Measurements from ENCODE around the gene UBR4. TPM values are rescaled to one million over a fixed set of nuclear protein-coding genes. Genes with fewer than 3 reads are reported as not detected.

UBR4 gene
- total and polyA plus RNA-seq, 4 experiments from 2014 or later: 3.8 to 154 (median 89.6) TPM

GRCh38 chr1:19251305-19252196 lies 41.5 kb upstream of the UBR4 start, which contains the start of the genes EMC1 and MRTO4:
Gene EMC1, minus strand, starts transcription at chr1:19251524. Its CDS starts 15 bp downstream, at chr1:19251509.
Gene MRTO4, plus strand, starts transcription at chr1:19251805. Its CDS starts 31 bp downstream, at chr1:19251836.
- POLR2A ChIA-PET (ENCODE audit: partially characterized antibody): interaction anchor here (0.6 to 2.3 kb wide), 16 partner anchors 9 to 409 kb away, joined by 3 to 15 read pairs (median 5); partner anchors contain the start of genes AKR7A2, NBL1, SLC66A1 and UBR4
- H3K4me3 ChIP-seq (ENCODE audit: low read length in 2 of 2): peak within 1 kb of the TSS; percentile 87 to 96

GRCh38 chr1:19250629-19251304 lies 40.7 kb upstream of the UBR4 start:
- Histone ChIP-seq H3K36me3 (ENCODE audit: insufficient read depth, low read length) (peaks cover 5% of the 10 kb centered on the region), H3K27me3 (ENCODE audit: insufficient read depth, low read length) (no peaks in the 10 kb centered on the region), H3K9me3 (ENCODE audit: control insufficient read depth in 1 of 2, low read length in 2 of 2) (no peaks in the 10 kb centered on the region), H3K4me1 (ENCODE audit: insufficient read depth, low read length) (peaks cover 42% of the 10 kb centered on the region), H3K27ac (ENCODE audit: low read depth, low read length) (peak overlapping the region; percentile 89), H3K4me3 (ENCODE audit: low read length in 2 of 2) (peak overlapping the region; percentile 87 to 96)
- Mint-ChIP-seq H3K36me3 (peaks cover 0 to 17% of the 10 kb centered on the region in 2 donors), H3K4me1 (peaks cover 15 to 42% (median 24%) of the 10 kb centered on the region in 4 donors), H3K9me3 (no peaks in the 10 kb centered on the region), H3K27ac (peak overlapping the region; percentile 92 to 96 (median 95)), H3K4me3 (peak overlapping the region; percentile 90 to 97 (median 94)), H3K27me3 (no peaks in the 10 kb centered on the region)
- CTCF ChIA-PET (ENCODE audit: partially characterized antibody): interaction anchor here (0.8 to 1.6 kb wide), 3 partner anchors 332 to 412 kb away, joined by 3 to 4 read pairs (median 4); no protein-coding TSS in a partner anchor
- DNase-seq: no peak
- intact Hi-C loops (cut with micrococcal nuclease): loop anchor here (1.0 to 5.0 kb wide), 3 partner anchors 40 to 237 kb away; partner anchors contain the start of genes AKR7A2, CAPZB, SLC66A1 and UBR4
- POLR2A ChIA-PET (ENCODE audit: partially characterized antibody): interaction anchor here (0.6 to 2.3 kb wide), 13 partner anchors 10 to 410 kb away, joined by 3 to 15 read pairs (median 5); partner anchors contain the start of genes AKR7A2, NBL1, SLC66A1 and UBR4

More at GRCh38 chr1:19251305-19252196, 41.5 kb upstream of the UBR4 start, which contains the start of the genes EMC1 and MRTO4:
- H3K4me1 Mint-ChIP-seq: peaks cover 15 to 42% (median 24%) of the 10 kb centered on the region in 4 donors
- no peaks in the 10 kb centered on the region for H3K9me3 Mint-ChIP-seq
- CTCF ChIA-PET (ENCODE audit: partially characterized antibody): interaction anchor here (0.8 to 1.5 kb wide), 3 partner anchors 9 to 411 kb away, joined by 3 to 4 read pairs (median 3); no protein-coding TSS in a partner anchor
- Histone ChIP-seq H3K9me3 (ENCODE audit: control insufficient read depth in 1 of 2, low read length in 2 of 2) (no peaks in the 10 kb centered on the region), H3K27me3 (ENCODE audit: insufficient read depth, low read length) (no peaks in the 10 kb centered on the region), H3K4me1 (ENCODE audit: insufficient read depth, low read length) (peaks cover 42% of the 10 kb centered on the region), H3K36me3 (ENCODE audit: insufficient read depth, low read length) (peaks cover 11% of the 10 kb centered on the region), H3K27ac (ENCODE audit: low read depth, low read length) (peak within 1 kb of the TSS; percentile 89)
- peak; percentile 88 to 95 (median 89) for DNase-seq
- peak within 1 kb of the TSS; percentile 90 to 97 (median 94) for H3K4me3 Mint-ChIP-seq
- H3K36me3 Mint-ChIP-seq: peaks cover 1 to 20% of the 10 kb centered on the region in 2 donors
- H3K27me3 Mint-ChIP-seq: no peaks in the 10 kb centered on the region
- H3K27ac Mint-ChIP-seq: peak within 1 kb of the TSS; percentile 92 to 96 (median 95)
- intact Hi-C loops (cut with micrococcal nuclease): loop anchor here (1.0 to 5.0 kb wide), 3 partner anchors 41 to 236 kb away; partner anchors contain the start of genes AKR7A2, CAPZB, SLC66A1 and UBR4

- H3K9me3 Mint-ChIP-seq: peaks cover 0 to 2% (median 0%) of the 10 kb centered on the region in 8 donors
- H3K27me3 Mint-ChIP-seq: no peaks in the 10 kb centered on the region
- Histone ChIP-seq H3K36me3 (ENCODE audit: insufficient read depth, low read length) (peaks cover 80% of the 10 kb centered on the region), H3K27ac (ENCODE audit: low read depth, low read length) (no peak overlapping the region), H3K4me3 (ENCODE audit: low read length in 2 of 2) (no peak overlapping the region), H3K27me3 (ENCODE audit: insufficient read depth, low read length) (no peaks in the 10 kb centered on the region), H3K9me3 (ENCODE audit: control insufficient read depth in 1 of 2, low read length in 2 of 2) (no peaks in the 10 kb centered on the region), H3K4me1 (ENCODE audit: insufficient read depth, low read length) (no peaks in the 10 kb centered on the region)
- no peak overlapping the region for H3K4me3 Mint-ChIP-seq
- CTCF ChIA-PET (ENCODE audit: partially characterized antibody): interaction anchor here (0.7 to 3.5 kb wide), 12 partner anchors 8 to 357 kb away, joined by 3 to 21 read pairs (median 4); no protein-coding TSS in a partner anchor
- POLR2A ChIA-PET (ENCODE audit: partially characterized antibody): interaction anchor here (0.6 to 2.3 kb wide), 5 partner anchors 11 to 245 kb away, joined by 3 to 11 read pairs (median 3); partner anchors contain the start of genes EMC1 and MRTO4
- peaks cover 0 to 2% (median under 1%) of the 10 kb centered on the region in 4 donors for H3K4me1 Mint-ChIP-seq
- H3K27ac Mint-ChIP-seq: peak overlapping the region in 6 of 7 donors; percentile 36 to 91 (median 67)
- peaks cover 57 to 80% of the 10 kb centered on the region in 2 donors for H3K36me3 Mint-ChIP-seq
- intact Hi-C loops (cut with micrococcal nuclease): loop anchor here (1.0 to 10.0 kb wide), 2 partner anchors 62 to 354 kb away; a partner anchor contains a TSS
- DNase-seq: peak; percentile 62 to 67 (median 65)
These were observed 30.8 kb upstream of the UBR4 start for GRCh38 chr1:19240673-19241538.

- intact Hi-C loops (cut with micrococcal nuclease): loop anchor here (10.0 kb wide), 1 partner anchor 355 kb away; a partner anchor contains a TSS
- no peak overlapping the region for H3K4me3 Mint-ChIP-seq
- Histone ChIP-seq H3K4me1 (ENCODE audit: insufficient read depth, low read length) (no peaks in the 10 kb centered on the region), H3K27me3 (ENCODE audit: insufficient read depth, low read length) (no peaks in the 10 kb centered on the region), H3K27ac (ENCODE audit: low read depth, low read length) (no peak overlapping the region), H3K9me3 (ENCODE audit: control insufficient read depth in 1 of 2, low read length in 2 of 2) (no peaks in the 10 kb centered on the region), H3K4me3 (ENCODE audit: low read length in 2 of 2) (no peak overlapping the region), H3K36me3 (ENCODE audit: insufficient read depth, low read length) (peaks cover 81% of the 10 kb centered on the region)
- H3K27me3 Mint-ChIP-seq: no peaks in the 10 kb centered on the region
- peaks cover 0 to 2% (median under 1%) of the 10 kb centered on the region in 4 donors for H3K4me1 Mint-ChIP-seq
- H3K9me3 Mint-ChIP-seq: peaks cover 0 to 2% (median 0%) of the 10 kb centered on the region in 8 donors
- peak overlapping the region in 1 of 7 donors; percentile 23 for H3K27ac Mint-ChIP-seq
- no peak for DNase-seq
- ChIA-PET POLR2A (ENCODE audit: partially characterized antibody) (interaction anchor here (2.3 kb wide), 1 partner anchor 12 kb away, joined by 11 read pairs; the partner anchor contains the start of genes EMC1 and MRTO4), CTCF (ENCODE audit: partially characterized antibody) (interaction anchor here (0.9 to 3.5 kb wide), 4 partner anchors 9 to 60 kb away, joined by 3 to 21 read pairs (median 4); no protein-coding TSS in a partner anchor)
- peaks cover 56 to 81% of the 10 kb centered on the region in 2 donors for H3K36me3 Mint-ChIP-seq
These were observed 29.8 kb upstream of the UBR4 start for GRCh38 chr1:19239876-19240275.

- Histone ChIP-seq H3K4me3 (ENCODE audit: low read length in 2 of 2) (no peak overlapping the region), H3K27me3 (ENCODE audit: insufficient read depth, low read length) (no peaks in the 10 kb centered on the region), H3K36me3 (ENCODE audit: insufficient read depth, low read length) (peaks cover 67% of the 10 kb centered on the region), H3K9me3 (ENCODE audit: control insufficient read depth in 1 of 2, low read length in 2 of 2) (no peaks in the 10 kb centered on the region), H3K27ac (ENCODE audit: low read depth, low read length) (no peak overlapping the region), H3K4me1 (ENCODE audit: insufficient read depth, low read length) (no peaks in the 10 kb centered on the region)
- Mint-ChIP-seq H3K4me1 (no peaks in the 10 kb centered on the region), H3K36me3 (peaks cover 43 to 70% of the 10 kb centered on the region in 2 donors), H3K9me3 (no peaks in the 10 kb centered on the region), H3K4me3 (no peak overlapping the region), H3K27ac (peak overlapping the region in 1 of 7 donors; percentile 50), H3K27me3 (no peaks in the 10 kb centered on the region)
- intact Hi-C loops (cut with micrococcal nuclease): no loop called here
- DNase-seq: no peak
- ChIA-PET CTCF (ENCODE audit: partially characterized antibody) (interaction anchor here (1.0 to 2.5 kb wide), 3 partner anchors 11 to 417 kb away, joined by 3 to 7 read pairs (median 4); no protein-coding TSS in a partner anchor), POLR2A (ENCODE audit: partially characterized antibody) (no interaction called here)
These were observed 24.2 kb upstream of the UBR4 start for GRCh38 chr1:19234224-19234623.

GRCh38 chr1:19232524-19232846 lies 22.4 kb upstream of the UBR4 start:
- Histone ChIP-seq H3K27ac (ENCODE audit: low read depth, low read length) (no peak overlapping the region), H3K4me1 (ENCODE audit: insufficient read depth, low read length) (no peaks in the 10 kb centered on the region), H3K36me3 (ENCODE audit: insufficient read depth, low read length) (peaks cover 50% of the 10 kb centered on the region), H3K9me3 (ENCODE audit: control insufficient read depth in 1 of 2, low read length in 2 of 2) (no peaks in the 10 kb centered on the region), H3K4me3 (ENCODE audit: low read length in 2 of 2) (no peak overlapping the region), H3K27me3 (ENCODE audit: insufficient read depth, low read length) (no peaks in the 10 kb centered on the region)
- peak overlapping the region in 1 of 7 donors; percentile 29 for H3K27ac Mint-ChIP-seq
- H3K9me3 Mint-ChIP-seq: no peaks in the 10 kb centered on the region
- H3K36me3 Mint-ChIP-seq: peaks cover 35 to 63% of the 10 kb centered on the region in 2 donors
- H3K27me3 Mint-ChIP-seq: no peaks in the 10 kb centered on the region
- CTCF ChIA-PET (ENCODE audit: partially characterized antibody): interaction anchor here (2.5 kb wide), 1 partner anchor 9 kb away, joined by 7 read pairs; no protein-coding TSS in a partner anchor
- DNase-seq: no peak
- no peak overlapping the region for H3K4me3 Mint-ChIP-seq
- peaks cover 0 to 1% (median 0%) of the 10 kb centered on the region in 4 donors for H3K4me1 Mint-ChIP-seq
- intact Hi-C loops (cut with micrococcal nuclease): no loop called here
- POLR2A ChIA-PET (ENCODE audit: partially characterized antibody): no interaction called here

Measured in CD4-positive, alpha-beta memory T cell (primary cell).